H9 (cell line): Measurements from ENCODE around the gene COL4A4. TPM values are rescaled to one million over a fixed set of nuclear protein-coding genes. Genes with fewer than 3 reads are reported as not detected.

ENCODE experiments used
- DNase-seq: peaks from one replicate; pipeline ENCODE4 v3.0.0-alpha.2; 2017
- H2AFZ ChIP-seq: one replicate; pipeline ENCODE4 v1.6.1; 2013; ENCODE audit warnings: mild to moderate bottlenecking, low read length, control low read depth, moderate library complexity
- H2AK5ac ChIP-seq: 2 replicates; pipeline ENCODE4 v1.6.1; 2013; ENCODE audit warnings: low read length, control low read depth, mixed read lengths; ENCODE audit not compliant: insufficient read length
- H2BK120ac ChIP-seq: one replicate; pipeline ENCODE4 v1.6.1; 2013; ENCODE audit warnings: low read depth, mild to moderate bottlenecking, low read length, control low read depth, inconsistent platforms; ENCODE audit not compliant: poor library complexity, severe bottlenecking
- H2BK12ac ChIP-seq: 2 replicates; pipeline ENCODE4 v1.6.1; 2013; ENCODE audit warnings: low read length, control low read depth, mixed read lengths, low read depth; ENCODE audit not compliant: insufficient read length
- H2BK15ac ChIP-seq: 2 replicates; pipeline ENCODE4 v1.6.1; 2013; ENCODE audit warnings: low read depth, low read length, control low read depth
- H2BK20ac ChIP-seq: one replicate; pipeline ENCODE4 v1.6.1; 2013; ENCODE audit warnings: low read depth, mild to moderate bottlenecking, low read length, control low read depth, inconsistent platforms; ENCODE audit not compliant: poor library complexity, severe bottlenecking
- H2BK5ac ChIP-seq: 2 replicates; pipeline ENCODE4 v1.6.1; 2013; ENCODE audit warnings: low read length, control low read depth, mixed read lengths; ENCODE audit not compliant: insufficient read length
- H3K14ac ChIP-seq: 2 replicates; pipeline ENCODE4 v1.6.1; 2013; ENCODE audit warnings: low read length, control low read depth; ENCODE audit not compliant: insufficient read depth
- H3K18ac ChIP-seq: 2 replicates; pipeline ENCODE4 v1.6.1; 2013; ENCODE audit warnings: low read depth, mild to moderate bottlenecking, mixed read lengths, low read length, control low read depth; ENCODE audit not compliant: insufficient read length
- H3K23ac ChIP-seq: 2 replicates; pipeline ENCODE4 v1.6.1; 2013; ENCODE audit warnings: low read length, control low read depth, mixed read lengths, low read depth; ENCODE audit not compliant: insufficient read length
- H3K23me2 ChIP-seq: 2 replicates; pipeline ENCODE4 v1.6.1; 2013; ENCODE audit warnings: low read depth, mild to moderate bottlenecking, mixed read lengths, low read length, control low read depth; ENCODE audit not compliant: insufficient read length, poor library complexity, severe bottlenecking
- H3K27ac ChIP-seq: 2 replicates; pipeline ENCODE4 v1.5.1; 2013; ENCODE audit warnings: low read length, control low read depth, mixed read lengths, low read depth; ENCODE audit not compliant: insufficient read length
- H3K27me3 ChIP-seq: 2 replicates; pipeline ENCODE4 v1.6.1; 2013; ENCODE audit warnings: low read length, control low read depth, inconsistent platforms; ENCODE audit not compliant: insufficient read depth
- H3K4ac ChIP-seq: 2 replicates; pipeline ENCODE4 v1.6.1; 2013; ENCODE audit warnings: low read depth, mild to moderate bottlenecking, control low read depth, inconsistent platforms, low read length, moderate library complexity
- H3K4me1 ChIP-seq: 2 replicates; pipeline ENCODE4 v1.6.1; 2013; ENCODE audit warnings: low read length, control low read depth, inconsistent platforms; ENCODE audit not compliant: insufficient read depth
- H3K4me2 ChIP-seq: 2 replicates; pipeline ENCODE4 v1.6.1; 2013; ENCODE audit warnings: low read length, control low read depth, mixed read lengths; ENCODE audit not compliant: insufficient read length, insufficient read depth
- H3K56ac ChIP-seq: 2 replicates; pipeline ENCODE4 v1.6.1; 2013; ENCODE audit warnings: low read depth, mild to moderate bottlenecking, mixed read lengths, low read length, control low read depth; ENCODE audit not compliant: insufficient read length
- H3K79me1 ChIP-seq: 2 replicates; pipeline ENCODE4 v1.6.1; 2013; ENCODE audit warnings: low read depth, mild to moderate bottlenecking, moderate library complexity, low read length, control low read depth, inconsistent platforms; ENCODE audit not compliant: insufficient read depth, poor library complexity, severe bottlenecking
- H3K79me2 ChIP-seq: 2 replicates; pipeline ENCODE4 v1.6.1; 2013; ENCODE audit warnings: low read length, control low read depth, inconsistent platforms; ENCODE audit not compliant: insufficient read depth
- H3K9ac ChIP-seq: 2 replicates; pipeline ENCODE4 v1.6.1; 2013; ENCODE audit warnings: low read length, control low read depth, mixed read lengths; ENCODE audit not compliant: insufficient read length; ENCODE audit errors: extremely low read depth
- H3K9me3 ChIP-seq: one replicate; pipeline ENCODE4 v1.6.1; 2013; ENCODE audit warnings: low read depth, low read length, inconsistent platforms; ENCODE audit not compliant: control insufficient read depth
- H3T11ph ChIP-seq: one replicate; pipeline ENCODE4 v1.6.1; 2013; ENCODE audit warnings: mild to moderate bottlenecking, low read length, control low read depth, inconsistent platforms
- H4K20me1 ChIP-seq: one replicate; pipeline ENCODE4 v1.6.1; 2013; ENCODE audit not compliant: control insufficient read depth, insufficient read length, insufficient read depth
- H4K5ac ChIP-seq: 2 replicates; pipeline ENCODE4 v1.6.1; 2013; ENCODE audit warnings: low read depth, mild to moderate bottlenecking, mixed read lengths, low read length, control low read depth; ENCODE audit not compliant: insufficient read length
- H4K8ac ChIP-seq: replicated peaks from 2 replicates; pipeline ENCODE4 v1.6.1; 2013; ENCODE audit warnings: low read length, control low read depth, mixed read lengths, low read depth; ENCODE audit not compliant: insufficient read length
- H4K91ac ChIP-seq: 2 replicates; pipeline ENCODE4 v1.6.1; 2013; ENCODE audit warnings: low read depth, mild to moderate bottlenecking, moderate library complexity, mixed read lengths, low read length, control low read depth; ENCODE audit not compliant: insufficient read length
- H3K27ac Mint-ChIP-seq, 3 experiments: 2 replicates in 2 of 3; 3 replicates in 1 of 3; pipeline ENCODE4 v1.8.0; 2020 to 2021; ENCODE audit warnings: mixed read lengths in 3 of 3, mild to moderate bottlenecking in 1 of 3, moderate library complexity in 1 of 3
- H3K27me3 Mint-ChIP-seq: 2 replicates; pipeline ENCODE4 v1.8.0; 2021; ENCODE audit warnings: low read depth, mild to moderate bottlenecking, moderate library complexity, mixed read lengths
- H3K36me3 Mint-ChIP-seq, 3 experiments: 2 replicates in 2 of 3; 3 replicates in 1 of 3; pipeline ENCODE4 v1.8.0; 2020 to 2021; ENCODE audit warnings: low read depth in 3 of 3, mixed read lengths in 3 of 3; ENCODE audit not compliant: insufficient read depth in 1 of 3
- H3K4me1 Mint-ChIP-seq, 2 experiments: 2 replicates each; pipeline ENCODE4 v1.8.0; 2020; ENCODE audit warnings: mixed read lengths in 2 of 2
- H3K4me3 Mint-ChIP-seq, 2 experiments: 2 replicates in 1 of 2; 3 replicates in 1 of 2; pipeline ENCODE4 v1.8.0; 2020 to 2021; ENCODE audit warnings: mild to moderate bottlenecking in 2 of 2, mixed read lengths in 2 of 2, moderate library complexity in 1 of 2
- H3K9me3 Mint-ChIP-seq, 2 experiments: 2 replicates in 1 of 2; 3 replicates in 1 of 2; pipeline ENCODE4 v1.8.0; 2020; ENCODE audit warnings: mild to moderate bottlenecking in 2 of 2, mixed read lengths in 2 of 2, moderate library complexity in 1 of 2
- CTCF ChIP-seq: fragments of 200-600 bp; sonication (generic); conservative IDR thresholded peaks from 3 replicates; pipeline ENCODE4 v1.8.0; 2021; ENCODE audit warnings: antibody characterized with exemption, mild to moderate bottlenecking
- WGBS: extraction: QIAGEN DNeasy Blood & Tissue Kit; methylation state at CpG from one replicate; pipeline ENCODE4 v1.1.7; 2013; ENCODE audit warnings: missing lambda C conversion rate, low lambda C conversion rate, mixed read lengths; ENCODE audit not compliant: insufficient read length; ENCODE audit errors: extremely low coverage; 5-methylcytosine and 5-hydroxymethylcytosine counted together
- total RNA-seq: library from RNA; stranded (reverse); gene quantifications from 2 replicates; pipeline ENCODE4 v1.2.1, GENCODE V29; 2021

Gene COL4A4
- total RNA-seq, 1 experiment from 2014 or later: 0.92 TPM

- H2AFZ ChIP-seq: no peak overlapping the region
- H2BK5ac ChIP-seq: no peak overlapping the region
- H3K79me1 ChIP-seq: no peaks in the 10 kb centered on the region
- H3K23ac ChIP-seq: no peak overlapping the region
- no CpG with 5 or more reads among the region's 8 CpGs for WGBS
- H3K18ac ChIP-seq: no peak overlapping the region
- H3K4ac ChIP-seq: no peak overlapping the region
- no peak for TF ChIP-seq CTCF
- no peaks in the 10 kb centered on the region for H3K4me1 ChIP-seq
- H3K36me3 Mint-ChIP-seq: no peaks in the 10 kb centered on the region
- no peak overlapping the region for H3K4me2 ChIP-seq
- H4K8ac ChIP-seq: no peak overlapping the region
- H3K27ac Mint-ChIP-seq: no peak overlapping the region
- no peak overlapping the region for H2BK20ac ChIP-seq
- no peak overlapping the region for H4K5ac ChIP-seq
- no peak for DNase-seq
- H3K79me2 ChIP-seq: no peaks in the 10 kb centered on the region
- H3K9ac ChIP-seq: no peak overlapping the region
- H2BK15ac ChIP-seq: no peak overlapping the region
- no peak overlapping the region for H3K56ac ChIP-seq
- H3K9me3 ChIP-seq: no peaks in the 10 kb centered on the region
- no peaks in the 10 kb centered on the region for H3K27me3 ChIP-seq
- H3K27ac ChIP-seq: no peak overlapping the region
- H2BK120ac ChIP-seq: no peak overlapping the region
- no peak overlapping the region for H4K91ac ChIP-seq
- H3K27me3 Mint-ChIP-seq: no peaks in the 10 kb centered on the region; the same call in none of the 2 replicates
- no peak overlapping the region for H2AK5ac ChIP-seq
- peaks cover 2 to 5% of the 10 kb centered on the region in 2 experiments; a peak in 1 of 4 replicates for H3K4me1 Mint-ChIP-seq
- no peaks in the 10 kb centered on the region for H3K9me3 Mint-ChIP-seq
- no peak overlapping the region for H2BK12ac ChIP-seq
- no peak overlapping the region for H3K4me3 Mint-ChIP-seq
- no peaks in the 10 kb centered on the region for H4K20me1 ChIP-seq
- no peaks in the 10 kb centered on the region for H3K23me2 ChIP-seq
- no peak overlapping the region for H3K14ac ChIP-seq
- H3T11ph ChIP-seq: no peak overlapping the region
These were observed 36.8 kb downstream of the COL4A4 start for GRCh38 chr2:227127201-227127600.
